ENCODE results near the gene C5orf46.

The C5orf46 gene

DNA sequence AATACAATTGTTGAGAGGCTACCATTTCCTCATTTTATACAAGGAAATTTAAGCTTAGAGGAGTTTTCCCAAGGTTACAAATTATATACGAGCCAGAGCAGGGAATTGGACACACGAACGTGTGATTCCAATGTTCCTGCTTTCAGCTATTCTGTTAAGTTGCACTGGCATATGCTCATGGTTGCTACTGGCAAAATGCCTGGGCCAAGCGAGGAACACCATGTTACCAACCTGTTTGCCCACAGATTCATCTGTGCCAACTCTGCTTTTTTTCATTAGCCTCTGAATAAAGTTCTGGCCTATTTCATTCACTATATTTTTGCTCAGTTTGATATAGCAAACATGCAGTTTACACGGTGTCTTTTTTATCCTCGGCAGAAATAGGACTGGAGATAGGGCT, 5.1 kb upstream of the C5orf46 start:
- no peak for TF ChIP-seq GATA2 (IDR thresholded peaks at IDR 0.05; ENCODE audit: low read depth, low read length)
- no peak for TF ChIP-seq GATA3 (IDR thresholded peaks at IDR 0.05; ENCODE audit: low read depth, low read length)

DNA sequence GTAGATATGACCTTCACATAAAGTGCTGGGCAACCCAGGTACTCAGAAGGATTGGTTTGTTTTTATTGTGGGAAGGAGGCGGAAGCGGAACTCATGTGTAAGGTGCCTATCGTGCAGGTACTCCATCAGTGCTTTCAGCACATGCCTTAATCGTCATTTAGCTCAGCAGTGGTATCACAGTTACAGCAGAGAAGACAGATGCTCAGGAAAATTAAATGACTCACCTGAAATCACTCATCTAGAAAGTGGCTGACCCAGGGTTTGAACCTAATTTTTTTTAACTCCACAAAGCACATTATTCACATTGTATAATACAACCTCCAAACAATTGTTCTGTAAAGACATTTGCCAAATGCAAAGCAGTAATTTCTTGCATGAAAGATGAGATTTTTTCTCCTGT, 2.2 kb downstream of the C5orf46 start:
- TF ChIP-seq GATA2 (IDR thresholded peaks at IDR 0.05; ENCODE audit: low read depth, low read length) (no peak), GATA3 (IDR thresholded peaks at IDR 0.05; ENCODE audit: low read depth, low read length) (no peak)

DNA sequence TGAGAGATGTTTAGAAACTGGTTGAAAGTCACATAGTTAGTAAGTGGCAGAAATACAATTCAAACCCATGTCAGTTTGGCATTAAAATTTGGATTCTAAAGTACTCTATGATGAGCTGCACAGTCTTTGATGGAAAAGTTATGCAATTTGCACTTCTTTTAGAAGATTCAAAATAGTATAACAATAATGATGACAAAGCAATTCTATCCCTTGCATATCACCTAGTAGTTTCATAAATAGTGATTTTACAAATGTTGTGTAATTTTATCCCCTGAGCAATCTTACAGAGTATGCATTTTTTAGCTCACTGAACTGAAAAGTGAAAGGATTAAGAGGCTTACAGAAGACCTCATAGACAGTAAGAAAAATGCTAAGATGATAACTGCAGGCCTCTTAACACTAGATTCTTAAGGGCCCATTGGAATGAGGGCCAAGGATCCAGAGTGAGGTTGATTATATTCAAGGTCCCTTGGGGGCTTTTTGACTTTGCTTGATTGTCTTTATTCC, 3.7 kb downstream of the C5orf46 start:
- TF ChIP-seq GATA3 (IDR thresholded peaks at IDR 0.05; ENCODE audit: low read depth, low read length) = no peak
- no peak for TF ChIP-seq GATA2 (IDR thresholded peaks at IDR 0.05; ENCODE audit: low read depth, low read length)

DNA sequence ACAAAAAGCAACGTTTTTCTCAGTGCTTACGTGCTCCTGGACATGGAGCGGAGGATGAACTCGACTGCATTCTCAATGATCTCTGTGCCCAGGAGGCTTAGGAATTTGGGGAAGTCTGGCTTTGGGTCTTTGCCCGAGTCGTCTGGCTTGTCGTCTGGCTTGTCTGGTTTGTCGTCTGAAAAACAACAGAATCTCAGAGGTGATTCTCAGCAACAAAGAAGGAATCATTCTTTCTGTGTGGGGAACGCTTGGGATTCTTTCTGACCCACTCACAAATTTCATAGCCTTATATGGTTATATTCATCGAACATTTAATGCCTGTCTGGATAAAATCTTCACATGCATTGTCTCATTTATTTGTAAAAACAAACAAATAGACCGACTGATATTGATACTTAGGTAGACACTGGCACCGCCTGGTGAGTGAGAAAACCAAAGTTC, 4.7 kb downstream of the C5orf46 start:
- TF ChIP-seq GATA2 (IDR thresholded peaks at IDR 0.05; ENCODE audit: low read depth, low read length) (no peak), GATA3 (IDR thresholded peaks at IDR 0.05; ENCODE audit: low read depth, low read length) (no peak)

DNA sequence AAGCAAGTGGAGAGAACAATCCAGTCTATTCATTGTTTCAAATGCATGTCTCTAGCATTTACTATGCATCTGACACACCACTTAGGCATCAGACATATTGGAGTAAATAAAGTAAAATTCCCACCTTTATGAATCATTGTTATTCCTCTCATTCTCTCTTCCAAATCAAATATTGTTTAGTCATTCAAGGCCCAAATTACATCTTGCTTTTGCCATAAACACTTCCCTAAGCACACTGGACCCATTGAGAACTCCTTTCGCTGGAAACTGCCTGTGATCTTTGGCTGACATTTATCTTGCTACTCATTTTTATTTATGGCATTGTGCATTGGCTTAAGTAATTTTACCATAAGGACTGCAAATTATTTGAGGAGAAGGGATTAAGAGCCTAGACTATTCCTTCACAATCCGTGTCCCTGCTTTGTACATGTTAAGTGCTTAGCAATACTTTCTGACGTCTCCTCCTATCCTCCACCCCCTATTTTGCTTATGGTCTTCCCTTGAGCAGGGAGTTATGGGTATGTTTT, 7.4 kb downstream of the C5orf46 start:
- TF ChIP-seq GATA3 (IDR thresholded peaks at IDR 0.05; ENCODE audit: low read depth, low read length) = no peak
- no peak for TF ChIP-seq GATA2 (IDR thresholded peaks at IDR 0.05; ENCODE audit: low read depth, low read length)

DNA sequence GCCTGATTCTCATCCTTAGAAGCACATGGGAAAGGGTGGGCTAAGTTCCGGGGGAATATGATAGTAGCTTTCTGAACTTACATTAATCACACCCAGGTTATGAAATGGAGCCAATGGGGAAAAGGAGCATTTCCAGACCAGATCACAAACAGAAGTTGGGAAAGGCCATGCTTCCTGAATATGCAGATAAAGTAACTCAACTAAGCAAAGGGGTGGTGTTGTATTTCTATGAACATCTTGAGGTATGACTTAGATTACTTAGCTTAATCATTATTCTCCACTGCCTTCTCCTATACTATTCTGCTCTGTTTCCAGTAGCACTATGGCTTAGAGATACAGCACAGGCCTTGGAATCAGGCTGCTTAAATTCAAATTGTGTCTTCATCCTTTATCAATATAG, 10.5 kb downstream of the C5orf46 start:
- TF ChIP-seq GATA3 (IDR thresholded peaks at IDR 0.05; ENCODE audit: low read depth, low read length) = no peak
- TF ChIP-seq GATA2 (IDR thresholded peaks at IDR 0.05; ENCODE audit: low read depth, low read length) = no peak

DNA sequence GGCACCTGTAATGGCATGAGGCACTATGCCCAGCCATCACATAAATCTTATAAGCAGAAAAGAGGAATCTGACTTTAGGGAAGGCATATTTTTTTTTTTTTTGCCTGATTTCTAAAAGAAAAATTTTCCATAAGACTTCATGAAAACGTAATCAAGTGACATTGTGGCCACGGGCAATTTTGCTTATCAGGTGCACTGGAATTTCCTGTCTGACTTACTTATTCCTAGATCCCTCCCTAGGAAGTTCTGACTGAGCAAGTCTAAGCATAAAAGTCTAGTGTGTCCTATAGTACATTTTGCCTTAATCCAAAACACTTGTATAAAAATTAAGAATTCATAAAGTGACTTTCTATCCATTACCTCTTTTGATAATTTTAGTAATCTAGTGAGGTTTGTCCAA, 12.5 kb downstream of the C5orf46 start:
- TF ChIP-seq GATA2 (IDR thresholded peaks at IDR 0.05; ENCODE audit: low read depth, low read length) = no peak
- no peak for TF ChIP-seq GATA3 (IDR thresholded peaks at IDR 0.05; ENCODE audit: low read depth, low read length)

DNA sequence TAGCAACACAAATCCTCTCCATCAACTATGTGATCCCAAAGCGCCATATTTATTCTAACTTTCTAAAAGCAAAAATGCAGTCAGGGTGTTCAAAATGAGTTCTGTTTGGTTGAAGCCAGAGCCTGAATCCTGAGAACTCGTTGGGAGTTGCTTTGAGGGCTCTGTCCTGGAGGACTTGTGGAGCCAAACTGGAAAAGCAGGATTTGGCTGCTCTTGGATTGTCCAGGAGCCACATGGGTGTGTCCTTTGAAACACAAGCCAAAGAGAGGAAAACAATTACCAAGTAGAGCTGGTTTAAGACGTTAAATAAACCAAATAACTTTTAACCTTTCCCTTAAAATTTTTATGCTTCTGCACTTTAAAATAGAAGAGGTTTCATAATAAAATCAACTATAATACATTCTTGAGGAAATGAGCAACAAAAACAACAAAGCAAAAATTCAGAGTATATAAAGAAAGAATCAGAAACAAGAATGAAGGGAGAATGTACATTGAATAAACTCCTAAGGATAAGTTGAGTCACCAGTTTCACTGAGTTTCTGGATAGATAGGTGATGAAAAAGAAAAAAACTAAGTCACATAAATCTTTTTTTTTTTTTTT, 13.5 kb downstream of the C5orf46 start:
- TF ChIP-seq GATA3 (IDR thresholded peaks at IDR 0.05; ENCODE audit: low read depth, low read length) (no peak), GATA2 (IDR thresholded peaks at IDR 0.05; ENCODE audit: low read depth, low read length) (no peak)

DNA sequence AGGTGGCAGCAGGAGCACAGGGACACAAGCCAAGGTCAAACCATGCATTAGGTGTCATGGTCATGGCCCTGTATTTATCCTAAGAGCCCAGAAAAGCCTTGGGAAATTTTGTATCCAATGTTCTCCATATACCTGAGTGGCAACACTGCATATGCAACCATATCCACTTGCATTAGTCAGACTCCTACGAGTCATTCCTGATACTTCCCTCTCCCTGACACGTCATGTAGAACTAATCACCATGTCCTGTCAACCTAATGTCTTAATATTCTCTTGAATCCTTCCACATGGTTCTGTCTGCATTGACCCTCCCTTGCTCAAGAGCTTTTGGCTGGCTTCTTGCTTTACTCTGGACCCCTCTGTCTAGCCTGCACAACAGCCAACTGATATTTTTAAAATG, 18.4 kb downstream of the C5orf46 start:
- TF ChIP-seq GATA3 (IDR thresholded peaks at IDR 0.05; ENCODE audit: low read depth, low read length) (no peak), GATA2 (IDR thresholded peaks at IDR 0.05; ENCODE audit: low read depth, low read length) (no peak)

DNA sequence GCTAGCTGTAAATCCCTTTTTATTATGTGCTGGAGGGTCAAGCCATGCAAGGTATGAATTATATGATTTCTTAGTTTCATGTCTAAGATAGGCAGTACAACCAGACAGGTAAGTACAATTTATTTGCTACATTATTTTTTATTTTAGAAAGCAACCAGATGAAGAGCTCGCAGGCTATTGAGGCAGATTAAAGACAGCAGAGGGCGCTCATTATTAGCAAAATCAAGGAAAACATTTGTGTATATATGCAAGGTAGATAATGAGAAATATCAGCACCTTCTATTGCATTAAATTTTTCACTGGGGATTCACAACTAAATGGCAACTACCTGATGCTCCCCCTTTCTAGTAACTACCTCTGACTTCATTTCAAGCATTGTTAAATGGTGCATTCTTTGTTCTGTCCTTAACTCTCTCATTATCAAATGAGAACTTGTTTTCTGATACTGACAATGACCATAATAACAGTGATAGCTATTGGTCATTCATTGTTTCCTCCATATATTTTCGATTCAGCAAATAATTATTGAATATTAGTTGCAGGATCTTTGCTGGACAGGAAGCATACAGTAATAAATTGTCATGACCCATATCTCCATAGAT, 19.2 kb downstream of the C5orf46 start:
- TF ChIP-seq GATA3 (IDR thresholded peaks at IDR 0.05; ENCODE audit: low read depth, low read length) (no peak), GATA2 (IDR thresholded peaks at IDR 0.05; ENCODE audit: low read depth, low read length) (no peak)

DNA sequence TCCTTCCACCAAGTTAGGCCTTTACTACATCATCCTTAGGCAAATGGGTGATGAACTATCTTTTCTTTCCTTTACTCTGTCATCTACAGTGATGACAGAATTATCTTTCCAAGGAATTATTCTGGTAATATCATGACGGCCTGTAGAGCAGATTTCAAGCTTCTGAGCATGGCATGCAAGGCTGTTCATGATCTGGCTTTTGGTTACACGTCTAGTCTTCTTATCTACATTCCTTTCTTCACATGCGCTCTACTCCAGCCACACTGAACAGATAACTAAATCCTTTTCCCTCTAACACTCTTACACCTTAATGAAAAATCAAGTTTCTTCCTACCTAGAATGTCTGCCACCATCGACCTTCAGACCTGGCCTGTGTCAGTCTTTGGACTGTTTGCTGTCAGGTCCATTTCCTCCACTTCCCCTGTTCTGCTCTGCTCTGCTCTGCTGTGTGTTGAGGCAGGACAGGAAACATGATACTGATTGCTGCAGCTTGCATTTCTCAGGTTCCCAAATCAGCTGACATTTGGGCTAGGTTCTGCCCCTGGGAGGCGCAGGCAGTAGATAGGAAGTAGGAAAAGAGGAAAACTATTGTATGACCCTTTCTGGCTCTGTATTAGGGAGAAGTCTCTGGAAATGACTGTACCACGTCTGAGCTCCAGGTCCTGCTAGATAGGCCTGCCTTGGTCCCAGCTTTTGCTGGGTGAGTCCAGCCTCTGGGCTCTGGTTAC, 23.6 kb downstream of the C5orf46 start:
- TF ChIP-seq GATA2 (IDR thresholded peaks at IDR 0.05; ENCODE audit: low read depth, low read length) (no peak), GATA3 (IDR thresholded peaks at IDR 0.05; ENCODE audit: low read depth, low read length) (no peak)

DNA sequence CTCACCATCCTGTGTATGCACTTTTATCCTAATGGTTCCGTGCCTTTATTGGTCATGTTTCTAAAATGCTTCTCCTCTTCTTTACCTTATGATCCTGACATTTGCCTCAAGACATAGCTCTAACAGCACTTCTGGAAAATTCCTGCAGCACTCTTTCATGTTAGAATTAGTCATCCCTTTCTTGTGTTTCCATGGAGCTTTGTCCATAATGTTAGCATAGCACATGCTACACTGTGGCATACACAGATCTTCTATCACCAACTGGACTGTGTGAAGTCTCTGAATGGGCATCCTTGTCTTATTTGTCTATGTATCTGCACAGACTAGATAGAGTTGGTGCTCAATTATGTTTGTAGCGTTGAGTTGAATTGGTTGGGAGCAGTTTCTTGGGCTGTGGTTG, 25.9 kb downstream of the C5orf46 start:
- TF ChIP-seq GATA3 (IDR thresholded peaks at IDR 0.05; ENCODE audit: low read depth, low read length) (no peak), GATA2 (IDR thresholded peaks at IDR 0.05; ENCODE audit: low read depth, low read length) (no peak)

DNA sequence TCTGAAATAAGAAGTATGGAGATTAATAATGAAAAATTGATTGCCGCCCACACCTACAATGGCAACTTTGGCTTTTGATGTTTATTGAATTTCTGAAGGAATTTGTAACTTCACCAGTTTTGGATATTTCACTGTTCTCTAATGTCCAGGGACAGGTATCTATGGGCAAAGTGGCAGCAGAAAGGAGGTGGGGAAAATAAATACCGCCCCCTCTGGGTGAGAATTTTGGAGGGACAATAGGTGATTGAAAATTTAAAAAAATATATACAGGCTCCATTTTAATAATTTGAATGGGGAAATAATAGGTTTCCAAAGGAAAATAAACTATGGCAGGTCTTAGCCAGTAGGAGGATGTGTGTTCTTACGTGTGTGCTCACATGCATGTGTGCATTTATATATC, 26.6 kb downstream of the C5orf46 start:
- TF ChIP-seq GATA3 (IDR thresholded peaks at IDR 0.05; ENCODE audit: low read depth, low read length) = no peak
- TF ChIP-seq GATA2 (IDR thresholded peaks at IDR 0.05; ENCODE audit: low read depth, low read length) = no peak

DNA sequence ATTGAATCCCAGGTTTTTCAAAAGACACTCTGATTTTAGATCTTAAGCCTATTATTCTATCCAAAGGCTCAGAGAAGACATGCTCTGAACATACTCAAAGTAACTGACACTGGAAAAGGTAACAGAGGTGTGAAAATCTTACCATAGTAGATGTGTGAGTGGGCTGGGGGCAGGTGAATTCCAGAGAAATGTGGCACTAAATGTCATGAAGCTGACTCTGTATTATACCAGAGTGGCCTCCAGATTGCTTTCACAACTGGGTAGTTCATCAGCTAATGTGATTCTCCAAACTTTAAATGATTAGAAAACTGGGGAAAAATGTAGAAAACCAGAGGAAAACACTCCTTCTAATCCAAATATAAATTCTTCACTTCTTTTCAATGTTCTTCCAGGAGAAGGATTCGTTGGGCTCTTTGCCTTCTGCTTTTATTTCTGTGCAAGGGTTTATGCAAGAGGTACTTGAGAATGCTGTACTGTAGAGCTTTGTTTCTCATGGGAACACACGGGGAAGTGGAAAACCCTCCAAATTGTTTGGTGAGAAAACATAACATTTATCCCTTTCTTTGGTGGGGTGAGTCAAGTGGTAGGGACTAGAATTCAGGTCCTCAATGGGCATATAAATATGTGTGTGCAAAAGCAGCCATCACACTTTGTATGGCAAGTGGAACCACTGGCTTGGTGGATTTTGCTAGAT, 28.1 kb downstream of the C5orf46 start, which contains the start of gene SCGB3A2:
Gene SCGB3A2, plus strand, starts transcription at position 646 of the 694 bp plus-strand sequence. CDS start 93 bp downstream, outside the sequence.
- no peak for TF ChIP-seq GATA2 (IDR thresholded peaks at IDR 0.05; ENCODE audit: low read depth, low read length)
- TF ChIP-seq GATA3 (IDR thresholded peaks at IDR 0.05; ENCODE audit: low read depth, low read length) = no peak
